OCI-LY7 (cell line): ENCODE data around the gene OR56A1. TPM values are rescaled to one million over a fixed set of nuclear protein-coding genes. Genes with fewer than 3 reads are reported as not detected.
A peak's percentile ranks its signal among the peaks of the same experiment; 100 is the strongest.
"Not testable (repeated sequence)": the region's sequence is repeated elsewhere in the genome, so short reads cannot be mapped to it uniquely, and the experiment has no call there.

Source experiments
- Bru-seq: library from RNA; stranded (reverse); fragments of 400-500 nt; gene quantifications from one replicate; lab custom pipeline; 2021; lab: Mats Ljungman, UMichigan
- BruChase-seq, 2 experiments: library from RNA; stranded (reverse); fragments of 400-500 nt; gene quantifications; one replicate each; lab custom pipeline; 2021; lab: Mats Ljungman, UMichigan
- BruUV-seq: library from RNA; stranded (reverse); fragments of 400-500 nt; replicated peaks from 2 replicates; lab custom pipeline; 2021; lab: Mats Ljungman, UMichigan
- CTCF ChIA-PET: fragments of 300-600 bp; sonication (Branson Sonifier 250); formaldehyde crosslinking; loops from one replicate; lab custom pipeline; 2022; ENCODE audit warnings: antibody characterized with exemption; ENCODE audit not compliant: unreplicated experiment; lab: Charles Lee
- POLR2A ChIA-PET: fragments of 300-600 bp; sonication (Branson Sonifier 250); formaldehyde crosslinking; loops from one replicate; lab custom pipeline; 2022; ENCODE audit warnings: antibody characterized with exemption; lab: Charles Lee
- DNase-seq: peaks from one replicate; pipeline ENCODE4 v3.0.0-alpha.2; 2015; ENCODE audit warnings: low spot score
- H2AFZ ChIP-seq: fragments of 200-600 bp; sonication (generic), shearing (Covaris generic); 2 replicates; pipeline ENCODE4 v1.6.1; 2014; ENCODE audit warnings: mild to moderate bottlenecking, antibody characterized with exemption, low read length, moderate library complexity
- H3K27ac ChIP-seq: fragments of 200-600 bp; sonication (generic); 2 replicates; pipeline ENCODE4 v1.5.1; 2014; ENCODE audit warnings: mixed run types, low read depth, mild to moderate bottlenecking, moderate library complexity, low read length, inconsistent platforms; ENCODE audit not compliant: poor library complexity, severe bottlenecking
- H3K36me3 ChIP-seq: fragments of 200-600 bp; sonication (generic); 2 replicates; pipeline ENCODE4 v1.6.1; 2014; ENCODE audit warnings: mild to moderate bottlenecking, antibody characterized with exemption, low read length, moderate library complexity, mixed read lengths; ENCODE audit not compliant: insufficient read depth
- H3K4me1 ChIP-seq: fragments of 200-600 bp; sonication (generic); 2 replicates; pipeline ENCODE4 v1.5.1; 2014; ENCODE audit warnings: mild to moderate bottlenecking, low read length; ENCODE audit not compliant: insufficient read depth, poor library complexity, severe bottlenecking
- H3K4me2 ChIP-seq: fragments of 200-600 bp; sonication (generic); 2 replicates; pipeline ENCODE4 v1.6.1; 2014; ENCODE audit warnings: mild to moderate bottlenecking, low read length
- H3K4me3 ChIP-seq: fragments of 200-600 bp; sonication (generic); 2 replicates; pipeline ENCODE4 v1.5.1; 2014; ENCODE audit warnings: mild to moderate bottlenecking, low read depth, low read length; ENCODE audit not compliant: poor library complexity, severe bottlenecking
- H3K79me2 ChIP-seq: fragments of 200-600 bp; sonication (generic); 2 replicates; pipeline ENCODE4 v1.6.1; 2016; ENCODE audit warnings: low read depth, mild to moderate bottlenecking, low read length, moderate library complexity, mixed read lengths; ENCODE audit not compliant: insufficient read depth
- H3K9me2 ChIP-seq: fragments of 200-600 bp; sonication (generic); 2 replicates; pipeline ENCODE4 v1.6.1; 2016; ENCODE audit warnings: mild to moderate bottlenecking, low read length, mixed read lengths; ENCODE audit not compliant: insufficient read depth
- H3K9me3 ChIP-seq: fragments of 200-600 bp; sonication (generic); 2 replicates; pipeline ENCODE4 v1.6.1; 2014; ENCODE audit warnings: mild to moderate bottlenecking, mixed run types, low read length, mixed read lengths
- H4K20me1 ChIP-seq: fragments of 200-600 bp; sonication (generic); 2 replicates; pipeline ENCODE4 v1.6.1; 2014; ENCODE audit warnings: mild to moderate bottlenecking, antibody characterized with exemption, low read length, moderate library complexity, mixed read lengths; ENCODE audit not compliant: insufficient read depth
- CTCF ChIP-seq: fragments of 200-600 bp; sonication (generic); conservative IDR thresholded peaks from 2 replicates; pipeline ENCODE4 v1.5.1; 2014; ENCODE audit warnings: mild to moderate bottlenecking, antibody characterized with exemption, low read length, moderate library complexity, mixed read lengths
- EZH2phosphoT487 ChIP-seq: fragments of 200-600 bp; sonication (generic); IDR thresholded peaks from 2 replicates; pipeline ENCODE4 v1.6.1; 2018; ENCODE audit warnings: low read depth, borderline replicate concordance, mild to moderate bottlenecking, mixed run types, antibody characterized with exemption, low read length, moderate library complexity, mixed read lengths
- intact Hi-C: fragments of 100-400 bp; cut with micrococcal nuclease; formaldehyde crosslinking; loops from one replicate; pipeline ENCODE4 v1.10.0; 2022; ENCODE audit not compliant: unreplicated experiment
- long read RNA-seq: library from polyadenylated mRNA; stranded (forward); transcript quantifications from one replicate; pipeline ENCODE4 v2.0.0, GENCODE V29; 2022
- total RNA-seq, 2 experiments: library from RNA; depleted of rRNA in 1 of 2; stranded (reverse); fragments of >200 nt in 1 of 2; shearing (Covaris generic) in 1 of 2; gene quantifications; 2 replicates each; pipeline ENCODE4 v1.2.3, GENCODE V29; 2014 to 2022

Gene OR56A1
- total RNA-seq (2014; rRNA removed; shearing (Covaris generic)) (not detected in 2 replicates), total RNA-seq (2022) (not detected in 2 replicates), Bru-seq, nascent RNA (percentile 11 among the genes with signal in this experiment), BruChase-seq, experiment 1, labeled RNA remaining after a 6-hour chase (not detected), BruChase-seq, experiment 2, labeled RNA remaining after a 2-hour chase (percentile 13 among the genes with signal in this experiment)
- long read RNA-seq = 0 reads

GRCh38 chr11:6030708-6031405 lies at the start of gene OR56A1:
TSS of gene OR56A1 (minus strand) at chr11:6030758. CDS start at chr11:6027692, 3,066 bp downstream.
- Histone ChIP-seq H3K9me3 (no peaks in the 10 kb centered on the region), H3K4me1 (no peaks in the 10 kb centered on the region), H3K27ac (no peak within 1 kb of the TSS), H3K4me3 (no peak within 1 kb of the TSS), H3K36me3 (no peaks in the 10 kb centered on the region), H3K79me2 (no peaks in the 10 kb centered on the region), H4K20me1 (no peaks in the 10 kb centered on the region), H2AFZ (no peak within 1 kb of the TSS), H3K4me2 (no peak within 1 kb of the TSS), H3K9me2 (no peaks in the 10 kb centered on the region)
- ChIA-PET CTCF (no interaction called here), POLR2A (interaction anchor here (0.7 kb wide), 2 partner anchors 104 to 147 kb away, joined by 3 read pairs; no protein-coding TSS in a partner anchor)
- BruUV-seq = no TSS peak
- intact Hi-C loops = no loop called here
- TF ChIP-seq CTCF (no peak), EZH2phosphoT487 (no peak)
- no peak for DNase-seq

DNA sequence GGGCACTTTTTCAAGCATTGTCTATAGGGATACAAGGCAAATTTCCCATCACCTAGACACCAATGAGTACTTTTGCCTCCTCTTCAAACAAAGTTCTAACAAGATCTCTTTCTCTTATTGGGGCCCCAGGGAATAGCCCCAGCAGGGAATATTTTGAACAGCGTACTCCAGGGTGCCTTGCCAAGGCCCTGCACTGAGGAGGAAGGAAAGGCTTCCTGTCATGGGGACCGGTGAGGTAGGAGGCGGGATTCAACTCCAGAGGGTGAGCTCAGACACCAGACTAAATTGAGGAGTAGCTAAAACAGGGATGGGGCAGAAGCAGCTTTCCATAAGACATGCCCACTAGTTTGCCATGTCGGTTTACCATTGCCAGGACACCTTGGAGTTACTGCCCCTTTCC lies 48.9 kb upstream of the OR56A1 start:
- DNase-seq = no peak
- no peaks in the 10 kb centered on the region for H3K9me2 ChIP-seq
- no peaks in the 10 kb centered on the region for H3K79me2 ChIP-seq
- no peaks in the 10 kb centered on the region for H3K9me3 ChIP-seq
- BruUV-seq = no TSS peak
- no peak overlapping the region for H3K4me2 ChIP-seq
- no peak overlapping the region for H2AFZ ChIP-seq
- intact Hi-C loops = no loop called here
- H3K4me3 ChIP-seq = no peak overlapping the region
- no peaks in the 10 kb centered on the region for H3K4me1 ChIP-seq
- ChIA-PET POLR2A (interaction anchor here (1.0 kb wide), 1 partner anchor 18 kb away, joined by 3 read pairs; no protein-coding TSS in a partner anchor), CTCF (no interaction called here)
- TF ChIP-seq CTCF (no peak), EZH2phosphoT487 (no peak)
- H3K36me3 ChIP-seq = no peaks in the 10 kb centered on the region
- no peak overlapping the region for H3K27ac ChIP-seq
- H4K20me1 ChIP-seq = no peaks in the 10 kb centered on the region

GRCh38 chr11:6077723-6078122 lies 47.2 kb upstream of the OR56A1 start:
- Histone ChIP-seq H3K79me2 (no peaks in the 10 kb centered on the region), H3K4me1 (no peaks in the 10 kb centered on the region), H3K9me3 (no peaks in the 10 kb centered on the region), H3K9me2 (no peaks in the 10 kb centered on the region), H2AFZ (no peak overlapping the region), H3K36me3 (no peaks in the 10 kb centered on the region), H3K4me3 (no peak overlapping the region), H3K27ac (no peak overlapping the region), H3K4me2 (no peak overlapping the region), H4K20me1 (no peaks in the 10 kb centered on the region)
- TF ChIP-seq EZH2phosphoT487 (no peak), CTCF (no peak)
- BruUV-seq = no TSS peak
- POLR2A ChIA-PET = no interaction called here
- intact Hi-C loops = no loop called here
- DNase-seq = no peak
- CTCF ChIA-PET = no interaction called here

DNA sequence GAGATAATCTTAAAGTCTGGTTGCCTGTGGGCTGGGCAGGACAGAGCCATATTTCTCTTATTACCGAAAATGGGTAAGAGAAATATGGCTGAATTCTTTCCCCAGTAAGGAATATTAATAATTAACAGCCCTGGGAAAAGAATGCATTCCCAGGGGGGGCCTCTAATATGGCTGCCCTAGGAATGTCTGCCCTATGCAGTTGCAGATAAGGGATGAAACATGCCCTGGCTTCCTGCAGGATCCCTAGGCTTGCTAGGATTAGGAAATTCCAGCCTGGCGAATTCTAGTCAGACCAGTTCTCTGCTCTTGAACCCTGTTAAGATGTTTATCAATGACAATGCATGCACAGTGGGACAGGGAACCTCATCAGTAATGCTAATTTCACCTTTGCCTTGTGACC lies 45.9 kb upstream of the OR56A1 start:
- POLR2A ChIA-PET, H3K4me3 ChIP-seq, H2AFZ ChIP-seq, H3K4me1 ChIP-seq, H3K36me3 ChIP-seq, CTCF ChIA-PET, H3K9me3 ChIP-seq, H3K9me2 ChIP-seq, H3K4me2 ChIP-seq, BruUV-seq, H3K27ac ChIP-seq, H4K20me1 ChIP-seq, intact Hi-C loops, DNase-seq, H3K79me2 ChIP-seq: not testable (repeated sequence)
